Activated CD8-positive, alpha-beta T cell treated with anti-CD3 and anti-CD28 coated beads, Interleukin-2, amount 10 ng/mL, durations not matched to agents 7 days and 5 days (primary cell): Measurements from ENCODE around the gene CDH5. TPM values are rescaled to one million over a fixed set of nuclear protein-coding genes. Genes with fewer than 3 reads are reported as not detected.
"Not testable (repeated sequence)": the region's sequence is repeated elsewhere in the genome, so short reads cannot be mapped to it uniquely, and the experiment has no call there.

ENCODE experiments used
- ATAC-seq: fragments of 150-1000 bp; cut with Tn5 transposase; one replicate; pipeline ENCODE4 v1.10.0; 2021; ENCODE audit warnings: moderate library complexity
- CTCF ChIA-PET: fragments of 350-600 bp; sonication (Branson Sonifier 250); formaldehyde crosslinking; loops from one replicate; lab custom pipeline; 2021; ENCODE audit warnings: antibody characterized with exemption; lab: Charles Lee
- POLR2A ChIA-PET: fragments of 350-600 bp; sonication (Branson Sonifier 250); formaldehyde crosslinking; loops from one replicate; lab custom pipeline; 2021; ENCODE audit warnings: antibody characterized with exemption; lab: Charles Lee
- DNase-seq: peaks from one replicate; pipeline ENCODE4 v3.0.0-alpha.2; 2020
- H3K27ac Mint-ChIP-seq: one replicate; pipeline ENCODE4 v1.8.0; 2021; ENCODE audit warnings: mild to moderate bottlenecking, mixed read lengths
- H3K27me3 Mint-ChIP-seq: one replicate; pipeline ENCODE4 v1.8.0; 2021; ENCODE audit warnings: low read depth, mixed read lengths
- H3K36me3 Mint-ChIP-seq: one replicate; pipeline ENCODE4 v1.8.0; 2021; ENCODE audit warnings: low read depth, mixed read lengths
- H3K4me1 Mint-ChIP-seq: one replicate; pipeline ENCODE4 v1.8.0; 2021; ENCODE audit warnings: low read depth, mixed read lengths
- H3K4me3 Mint-ChIP-seq: one replicate; pipeline ENCODE4 v1.8.0; 2021; ENCODE audit warnings: mild to moderate bottlenecking, mixed read lengths
- H3K9me3 Mint-ChIP-seq: one replicate; pipeline ENCODE4 v1.8.0; 2022; ENCODE audit warnings: mixed read lengths; ENCODE audit not compliant: insufficient read depth
- total RNA-seq, 2 experiments: library from RNA; stranded (reverse); gene quantifications; one replicate each; pipeline ENCODE4 v1.2.3, GENCODE V29; 2021

CDH5 gene
- not detected for total RNA-seq

DNA sequence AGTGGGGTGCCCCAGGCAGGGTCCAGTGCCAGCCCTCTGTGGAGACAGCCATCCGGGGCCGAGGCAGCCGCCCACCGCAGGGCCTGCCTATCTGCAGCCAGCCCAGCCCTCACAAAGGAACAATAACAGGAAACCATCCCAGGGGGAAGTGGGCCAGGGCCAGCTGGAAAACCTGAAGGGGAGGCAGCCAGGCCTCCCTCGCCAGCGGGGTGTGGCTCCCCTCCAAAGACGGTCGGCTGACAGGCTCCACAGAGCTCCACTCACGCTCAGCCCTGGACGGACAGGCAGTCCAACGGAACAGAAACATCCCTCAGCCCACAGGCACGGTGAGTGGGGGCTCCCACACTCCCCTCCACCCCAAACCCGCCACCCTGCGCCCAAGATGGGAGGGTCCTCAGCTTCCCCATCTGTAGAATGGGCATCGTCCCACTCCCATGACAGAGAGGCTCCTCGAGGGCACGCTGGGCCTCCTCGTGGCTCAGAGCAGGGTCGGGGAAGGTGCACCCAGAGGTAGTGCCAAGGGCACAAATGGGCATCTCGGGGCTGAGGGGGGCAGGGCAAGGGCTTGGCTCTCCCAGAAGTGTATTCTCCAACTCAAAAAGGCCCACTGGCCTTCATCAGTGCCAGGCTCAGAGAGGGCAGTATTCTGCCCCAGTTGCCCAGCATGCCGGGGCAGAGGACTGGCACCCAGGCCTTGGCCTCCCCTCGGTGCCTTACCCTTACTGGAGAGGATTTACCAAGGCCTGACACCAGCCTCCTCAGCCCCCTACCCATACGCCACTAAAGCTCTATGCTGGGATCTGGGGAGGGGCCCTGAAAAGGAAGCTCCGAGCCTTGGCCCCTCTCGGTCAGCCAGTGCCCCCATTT is at the start of gene CDH5:
TSS of gene CDH5 (plus strand) at position 259 of the 867 bp plus-strand sequence. CDS start 12,647 bp downstream, outside the sequence.
- ATAC-seq (no peak), DNase-seq (no peak)
- Mint-ChIP-seq H3K27ac (no peak within 1 kb of the TSS), H3K4me1 (peaks cover 11% of the 10 kb centered on the region), H3K4me3 (no peak within 1 kb of the TSS), H3K27me3 (peaks cover 27% of the 10 kb centered on the region), H3K9me3 (no peaks in the 10 kb centered on the region), H3K36me3 (no peaks in the 10 kb centered on the region)
- ChIA-PET POLR2A (no interaction called here), CTCF (interaction anchor here (1.9 to 5.5 kb wide), 2 partner anchors 10 to 23 kb away, joined by 7 to 46 read pairs; no protein-coding TSS in a partner anchor)

GRCh38 chr16:66318505-66318904 is 48.0 kb upstream of the CDH5 start:
- H3K9me3 Mint-ChIP-seq: no peaks in the 10 kb centered on the region
- no peak overlapping the region for H3K27ac Mint-ChIP-seq
- CTCF ChIA-PET: interaction anchor here (1.6 to 3.2 kb wide), 2 partner anchors 39 to 43 kb away, joined by 4 to 24 read pairs; no protein-coding TSS in a partner anchor
- POLR2A ChIA-PET: no interaction called here
- peaks cover 12% of the 10 kb centered on the region for H3K27me3 Mint-ChIP-seq
- no peaks in the 10 kb centered on the region for H3K36me3 Mint-ChIP-seq
- no peak overlapping the region for H3K4me3 Mint-ChIP-seq
- DNase-seq: no peak
- H3K4me1 Mint-ChIP-seq: no peaks in the 10 kb centered on the region
- no peak for ATAC-seq

DNA sequence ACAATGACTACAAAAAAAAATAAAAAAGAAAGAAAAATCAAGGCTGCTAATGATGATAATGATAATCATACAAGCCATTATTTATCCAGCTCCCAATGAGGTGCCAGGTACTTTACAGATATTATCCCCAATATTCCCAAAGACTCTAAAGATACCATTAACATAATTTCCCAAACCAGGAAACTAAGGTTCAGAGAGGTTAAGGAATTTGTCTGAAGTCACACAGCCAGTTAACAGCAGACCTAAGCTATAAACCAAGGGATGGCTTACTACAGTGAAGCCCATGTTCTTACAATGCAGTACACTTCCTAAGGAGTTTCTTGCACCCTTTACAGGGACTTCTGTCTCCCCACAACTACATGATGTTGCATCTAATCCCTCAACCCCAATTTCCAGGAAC is 45.7 kb upstream of the CDH5 start:
- Mint-ChIP-seq H3K27ac (no peak overlapping the region), H3K4me1 (no peaks in the 10 kb centered on the region), H3K36me3 (no peaks in the 10 kb centered on the region), H3K27me3 (peaks cover 10% of the 10 kb centered on the region), H3K9me3 (no peaks in the 10 kb centered on the region), H3K4me3 (no peak overlapping the region)
- ChIA-PET POLR2A (no interaction called here), CTCF (interaction anchor here (0.8 to 2.0 kb wide), 2 partner anchors 25 to 45 kb away, joined by 3 to 10 read pairs; no protein-coding TSS in a partner anchor)
- DNase-seq: no peak
- no peak for ATAC-seq

GRCh38 chr16:66322174-66322573 is 44.3 kb upstream of the CDH5 start:
- no peaks in the 10 kb centered on the region for H3K36me3 Mint-ChIP-seq
- ATAC-seq (no peak), DNase-seq (no peak)
- H3K4me1 Mint-ChIP-seq: no peaks in the 10 kb centered on the region
- no peak overlapping the region for H3K27ac Mint-ChIP-seq
- H3K27me3 Mint-ChIP-seq: peaks cover 10% of the 10 kb centered on the region
- H3K9me3 Mint-ChIP-seq: no peaks in the 10 kb centered on the region
- POLR2A ChIA-PET: no interaction called here
- CTCF ChIA-PET: interaction anchor here (1.4 kb wide), 1 partner anchor 20 kb away, joined by 4 read pairs; no protein-coding TSS in a partner anchor
- H3K4me3 Mint-ChIP-seq: no peak overlapping the region

DNA sequence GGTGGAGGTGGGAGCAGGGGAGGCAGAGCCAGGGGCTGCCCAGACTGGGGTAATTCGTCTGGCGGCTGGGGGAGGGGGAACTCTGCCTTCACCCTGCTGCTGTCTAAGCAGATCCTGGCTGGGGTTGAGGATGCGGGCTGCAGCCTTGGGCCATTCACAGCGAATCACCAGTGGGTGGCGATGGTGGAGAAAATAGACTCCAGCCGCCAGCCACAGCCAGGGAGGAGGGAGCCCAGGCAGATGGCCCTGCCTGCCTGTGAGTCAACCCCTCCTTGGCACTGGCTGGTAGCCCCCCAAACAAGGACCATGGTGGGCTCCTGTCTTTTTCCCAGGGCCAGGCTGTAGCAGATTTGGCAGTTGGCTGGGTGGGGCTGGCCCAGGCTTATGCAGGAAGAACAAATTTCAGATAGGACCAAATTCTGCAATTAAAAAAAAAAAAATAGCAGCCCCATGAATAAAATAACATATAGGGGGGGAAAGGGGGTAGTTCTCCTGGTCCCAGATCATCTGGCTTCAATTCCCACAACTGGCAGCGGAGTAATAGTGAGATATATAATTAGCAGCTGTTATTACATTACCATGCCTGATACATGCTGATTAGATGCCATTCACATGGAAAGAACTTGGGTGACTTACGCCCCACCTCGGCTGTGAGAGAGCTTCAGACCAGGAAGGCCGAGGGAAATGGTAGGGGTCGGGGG is 41.5 kb upstream of the CDH5 start:
- DNase-seq: no peak
- H3K27me3 Mint-ChIP-seq: peaks cover 7% of the 10 kb centered on the region
- H3K9me3 Mint-ChIP-seq: no peaks in the 10 kb centered on the region
- H3K4me1 Mint-ChIP-seq: no peaks in the 10 kb centered on the region
- ChIA-PET POLR2A (no interaction called here), CTCF (no interaction called here)
- no peaks in the 10 kb centered on the region for H3K36me3 Mint-ChIP-seq
- no peak overlapping the region for H3K4me3 Mint-ChIP-seq
- no peak overlapping the region for H3K27ac Mint-ChIP-seq
- no peak for ATAC-seq

DNA sequence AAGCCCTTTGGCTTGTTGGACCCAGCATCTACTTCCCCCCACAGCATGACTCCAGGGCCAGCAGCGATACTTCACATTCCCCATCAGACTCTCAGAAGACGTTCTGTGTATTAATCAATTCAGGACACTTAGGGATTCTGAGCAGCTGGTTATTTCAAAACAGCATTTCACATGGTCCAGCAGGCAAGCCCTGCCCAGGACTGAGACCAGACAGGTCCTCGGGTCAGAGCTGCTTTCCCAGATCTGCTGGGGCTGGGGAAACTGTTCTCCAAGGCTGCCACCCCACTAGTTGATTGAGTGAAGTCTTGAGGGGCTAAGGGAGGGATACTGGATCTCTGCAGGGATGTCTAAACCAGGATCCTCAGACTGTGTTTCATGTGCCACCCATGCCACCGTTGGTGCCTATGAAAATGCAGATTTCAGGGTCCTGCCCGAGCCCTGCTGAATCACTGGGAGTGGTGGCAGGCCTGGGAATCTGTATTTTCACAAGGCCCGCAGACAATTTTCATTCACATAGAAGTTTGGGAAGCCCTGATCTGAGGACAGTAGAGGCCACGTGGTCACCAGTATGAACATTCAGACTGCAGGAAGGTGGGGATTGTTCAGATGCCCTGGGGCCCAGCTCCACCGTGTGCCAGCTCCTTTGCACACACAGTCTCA is 40.6 kb upstream of the CDH5 start:
- CTCF ChIA-PET: no interaction called here
- no peak for DNase-seq
- Mint-ChIP-seq H3K27me3 (peaks cover 7% of the 10 kb centered on the region), H3K9me3 (no peaks in the 10 kb centered on the region), H3K4me3 (no peak overlapping the region), H3K4me1 (no peaks in the 10 kb centered on the region), H3K27ac (no peak overlapping the region), H3K36me3 (no peaks in the 10 kb centered on the region)
- POLR2A ChIA-PET: no interaction called here
- ATAC-seq: no peak

DNA sequence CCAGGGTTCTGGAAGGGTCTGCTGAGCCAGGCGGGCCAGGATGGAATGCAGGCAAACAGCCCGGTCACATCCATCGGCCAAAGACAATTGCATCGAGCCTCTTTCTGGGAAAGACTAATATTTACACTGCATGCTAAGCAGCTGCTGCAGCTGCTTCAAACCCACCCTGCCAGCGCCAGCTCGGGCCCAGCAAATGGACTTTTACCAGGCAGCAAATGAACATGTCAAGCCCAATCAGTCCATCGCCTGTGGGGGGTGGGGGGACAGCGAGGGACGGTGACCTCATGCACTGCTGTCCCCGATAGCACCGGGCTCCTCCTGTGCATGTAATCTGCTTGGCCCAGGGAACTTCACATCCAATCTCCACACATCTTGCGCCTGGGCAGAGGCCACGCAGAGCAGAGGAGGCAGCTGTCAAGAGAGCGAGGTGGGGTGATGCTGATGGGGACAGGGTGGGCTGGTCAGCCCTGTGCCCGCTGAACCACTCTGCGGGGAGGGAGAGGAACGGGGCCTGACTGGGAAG is 39.4 kb upstream of the CDH5 start:
- H3K27me3 Mint-ChIP-seq: peaks cover 3% of the 10 kb centered on the region
- ChIA-PET CTCF (no interaction called here), POLR2A (no interaction called here)
- ATAC-seq (no peak), DNase-seq (no peak)
- no peaks in the 10 kb centered on the region for H3K36me3 Mint-ChIP-seq
- H3K9me3 Mint-ChIP-seq: no peaks in the 10 kb centered on the region
- no peak overlapping the region for H3K27ac Mint-ChIP-seq
- H3K4me1 Mint-ChIP-seq: no peaks in the 10 kb centered on the region
- H3K4me3 Mint-ChIP-seq: no peak overlapping the region

- no peaks in the 10 kb centered on the region for H3K9me3 Mint-ChIP-seq
- H3K27ac Mint-ChIP-seq: no peak overlapping the region
- POLR2A ChIA-PET: no interaction called here
- ATAC-seq (no peak), DNase-seq (no peak)
- H3K36me3 Mint-ChIP-seq: no peaks in the 10 kb centered on the region
- H3K4me3 Mint-ChIP-seq: no peak overlapping the region
- H3K4me1 Mint-ChIP-seq: no peaks in the 10 kb centered on the region
- CTCF ChIA-PET: interaction anchor here (1.3 to 1.7 kb wide), 2 partner anchors 16 to 30 kb away, joined by 3 to 5 read pairs; no protein-coding TSS in a partner anchor
- peaks cover 5% of the 10 kb centered on the region for H3K27me3 Mint-ChIP-seq
Observed at GRCh38 chr16:66328282-66328681, 38.2 kb upstream of the CDH5 start.

- POLR2A ChIA-PET, ATAC-seq, H3K27ac Mint-ChIP-seq, H3K36me3 Mint-ChIP-seq, H3K4me1 Mint-ChIP-seq, H3K9me3 Mint-ChIP-seq, DNase-seq, H3K4me3 Mint-ChIP-seq, H3K27me3 Mint-ChIP-seq: not testable (repeated sequence)
- CTCF ChIA-PET: interaction anchor here (1.2 to 2.5 kb wide), 2 partner anchors 10 to 14 kb away, joined by 3 to 8 read pairs; no protein-coding TSS in a partner anchor
Observed at GRCh38 chr16:66331464-66331863, 35.0 kb upstream of the CDH5 start.

DNA sequence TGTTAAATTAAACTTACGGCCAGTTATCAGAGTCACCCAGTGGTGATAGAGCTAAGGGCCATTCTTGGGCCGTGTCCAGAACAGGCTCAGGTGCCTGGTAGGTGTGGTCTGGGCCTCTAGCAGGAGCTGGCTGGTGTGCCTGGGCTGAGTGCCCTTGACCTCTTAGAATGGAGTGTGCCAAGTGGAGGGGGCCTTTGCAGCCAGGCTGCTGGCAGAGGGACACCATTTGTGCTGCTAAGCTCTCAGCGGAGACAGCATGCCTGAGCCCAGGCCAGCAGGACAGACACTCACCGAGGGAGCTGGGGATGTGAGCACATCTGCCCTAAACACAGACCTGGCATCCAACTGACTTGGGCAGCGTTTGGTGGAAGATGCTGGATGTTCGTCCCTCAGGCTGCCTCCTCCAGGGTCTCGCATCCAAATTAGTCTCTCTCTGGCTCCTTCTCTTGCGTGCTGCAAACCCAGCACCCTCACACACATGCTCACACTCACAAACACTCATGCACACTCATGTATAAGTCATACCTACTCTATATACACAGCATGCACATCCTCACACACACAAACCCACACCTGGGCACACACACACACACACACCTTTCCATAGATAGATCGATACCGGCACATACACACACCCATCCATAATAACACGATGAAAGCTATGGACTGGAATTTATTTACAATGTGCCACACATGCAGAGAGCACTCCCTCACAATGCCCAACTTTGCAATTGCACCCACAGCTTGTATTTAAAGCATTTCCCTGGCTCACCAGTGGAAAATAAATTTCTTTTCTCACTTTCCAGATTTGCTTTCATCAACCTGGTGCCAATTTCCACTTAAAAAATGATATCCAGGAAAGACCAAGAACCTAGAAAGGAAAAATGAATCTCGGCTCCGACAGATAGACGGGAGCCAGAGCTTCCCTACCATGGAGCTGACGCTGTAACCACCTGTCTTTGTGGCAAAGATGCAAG is 33.6 kb upstream of the CDH5 start:
- Mint-ChIP-seq H3K36me3 (no peaks in the 10 kb centered on the region), H3K27me3 (peaks cover 11% of the 10 kb centered on the region), H3K27ac (no peak overlapping the region), H3K4me1 (no peaks in the 10 kb centered on the region), H3K9me3 (no peaks in the 10 kb centered on the region), H3K4me3 (no peak overlapping the region)
- ATAC-seq: no peak
- DNase-seq: no peak
- ChIA-PET CTCF (interaction anchor here (1.2 to 2.5 kb wide), 2 partner anchors 9 to 13 kb away, joined by 3 to 8 read pairs; no protein-coding TSS in a partner anchor), POLR2A (no interaction called here)
